GM19397 (cell line): Measurements from ENCODE around the gene COG2.
"Not testable (repeated sequence)": the region's sequence is repeated elsewhere in the genome, so short reads cannot be mapped to it uniquely, and the experiment has no call there.

Experiments used
- ATAC-seq: cut with Tn5 transposase; IDR thresholded peaks from one replicate; pipeline ENCODE4 v1.9.1; 2021; ENCODE audit warnings: mild to moderate bottlenecking, moderate library complexity; ENCODE audit not compliant: unreplicated experiment

The COG2 gene, protein sequence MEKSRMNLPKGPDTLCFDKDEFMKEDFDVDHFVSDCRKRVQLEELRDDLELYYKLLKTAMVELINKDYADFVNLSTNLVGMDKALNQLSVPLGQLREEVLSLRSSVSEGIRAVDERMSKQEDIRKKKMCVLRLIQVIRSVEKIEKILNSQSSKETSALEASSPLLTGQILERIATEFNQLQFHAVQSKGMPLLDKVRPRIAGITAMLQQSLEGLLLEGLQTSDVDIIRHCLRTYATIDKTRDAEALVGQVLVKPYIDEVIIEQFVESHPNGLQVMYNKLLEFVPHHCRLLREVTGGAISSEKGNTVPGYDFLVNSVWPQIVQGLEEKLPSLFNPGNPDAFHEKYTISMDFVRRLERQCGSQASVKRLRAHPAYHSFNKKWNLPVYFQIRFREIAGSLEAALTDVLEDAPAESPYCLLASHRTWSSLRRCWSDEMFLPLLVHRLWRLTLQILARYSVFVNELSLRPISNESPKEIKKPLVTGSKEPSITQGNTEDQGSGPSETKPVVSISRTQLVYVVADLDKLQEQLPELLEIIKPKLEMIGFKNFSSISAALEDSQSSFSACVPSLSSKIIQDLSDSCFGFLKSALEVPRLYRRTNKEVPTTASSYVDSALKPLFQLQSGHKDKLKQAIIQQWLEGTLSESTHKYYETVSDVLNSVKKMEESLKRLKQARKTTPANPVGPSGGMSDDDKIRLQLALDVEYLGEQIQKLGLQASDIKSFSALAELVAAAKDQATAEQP

GRCh38 chr1:230642263-230642959 is at the start of gene COG2:
Gene COG2 (plus strand): TSS chr1:230642481. CDS start chr1:230642607, 126 bp downstream.
- peak; percentile 97 for ATAC-seq

DNA sequence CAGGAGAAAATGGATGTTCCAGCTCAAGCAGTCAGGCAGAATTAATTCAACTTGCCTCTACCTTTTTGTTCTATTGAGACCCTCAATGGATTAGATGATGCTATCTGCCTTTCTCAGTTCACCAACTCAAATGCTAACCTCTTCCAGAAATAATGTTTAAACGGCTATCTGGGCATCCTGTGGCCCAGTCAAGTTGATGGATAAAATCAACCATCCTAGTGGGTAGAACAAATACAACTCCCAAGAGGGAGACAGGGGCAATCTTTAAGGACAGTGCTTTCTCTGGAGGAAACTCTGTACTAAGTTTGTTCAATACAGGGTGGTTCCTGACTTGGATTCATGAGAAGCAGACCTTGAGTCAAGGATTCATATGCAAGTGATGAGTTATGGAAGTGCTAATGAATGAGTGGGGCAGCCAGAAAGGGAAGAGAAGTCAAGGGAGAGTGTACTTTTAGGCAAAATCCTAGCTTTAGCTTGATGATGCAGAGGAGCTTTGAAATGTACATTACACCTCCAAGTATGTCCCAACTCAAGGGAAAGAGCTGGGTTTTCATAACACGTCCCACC is 49.4 kb upstream of the COG2 start:
- ATAC-seq = no peak

DNA sequence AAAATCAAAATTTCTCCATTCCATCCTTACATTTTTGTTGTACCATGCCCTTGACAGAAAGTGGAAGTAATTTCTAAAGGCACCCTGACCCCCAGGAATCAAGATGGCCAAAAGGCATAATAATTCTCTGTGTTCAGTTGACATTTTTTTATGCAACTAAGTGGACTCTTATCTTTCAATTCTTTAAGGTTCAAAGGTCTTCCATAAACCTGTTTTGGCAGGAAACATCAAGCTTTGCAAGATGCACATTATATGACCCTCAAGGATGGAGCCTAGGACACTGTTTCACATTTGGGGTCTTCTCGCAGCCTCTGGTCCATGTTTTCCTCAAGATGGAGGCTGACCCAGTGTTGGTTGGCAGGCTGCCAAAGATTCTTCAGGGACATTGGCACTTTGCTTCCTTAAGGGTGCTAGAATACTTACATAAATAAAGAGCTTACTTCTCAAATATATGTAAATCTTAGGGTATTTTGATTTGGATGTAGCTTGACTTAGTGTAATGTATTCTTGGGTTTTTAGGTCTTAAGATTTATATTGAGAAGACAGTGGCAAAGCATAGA is 48.0 kb upstream of the COG2 start:
- no peak for ATAC-seq

DNA sequence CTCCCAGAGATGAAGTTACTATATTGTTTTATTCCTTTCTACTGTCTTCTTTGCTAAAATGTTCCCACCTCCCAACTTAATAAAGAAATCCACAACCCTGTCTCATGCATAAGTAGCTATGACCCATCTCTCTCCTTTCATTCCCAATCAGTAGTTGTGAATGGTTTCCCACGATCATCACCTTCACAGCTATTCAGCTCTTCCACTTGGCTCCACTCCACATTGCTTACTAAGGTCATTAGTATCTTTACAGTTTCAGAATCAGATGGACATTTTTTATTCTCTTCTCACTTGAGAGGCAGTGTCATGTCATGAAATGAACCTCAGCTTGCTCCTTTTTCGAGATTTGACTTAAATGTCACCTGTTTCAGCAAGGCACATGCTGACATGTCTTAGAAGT is 47.1 kb upstream of the COG2 start:
- no peak for ATAC-seq

DNA sequence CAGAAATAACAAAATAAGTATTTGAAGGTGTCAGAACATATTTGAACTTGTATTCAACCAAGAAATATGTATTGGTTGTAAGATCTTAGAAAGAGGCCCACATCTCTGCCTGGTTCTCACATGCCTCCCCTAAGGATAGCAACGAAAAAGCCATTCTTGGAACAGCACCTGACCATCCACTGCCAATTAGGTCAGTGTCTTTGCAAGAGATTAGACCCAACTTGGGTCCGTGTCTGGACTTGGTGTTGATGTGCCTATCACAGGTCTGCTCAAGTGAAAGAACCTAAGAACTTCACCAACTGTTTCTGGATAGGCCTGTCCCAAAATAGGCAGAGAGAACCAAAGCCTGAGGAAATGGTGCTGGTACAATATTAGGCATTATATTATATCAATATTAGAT is 46.0 kb upstream of the COG2 start:
- no peak for ATAC-seq

DNA sequence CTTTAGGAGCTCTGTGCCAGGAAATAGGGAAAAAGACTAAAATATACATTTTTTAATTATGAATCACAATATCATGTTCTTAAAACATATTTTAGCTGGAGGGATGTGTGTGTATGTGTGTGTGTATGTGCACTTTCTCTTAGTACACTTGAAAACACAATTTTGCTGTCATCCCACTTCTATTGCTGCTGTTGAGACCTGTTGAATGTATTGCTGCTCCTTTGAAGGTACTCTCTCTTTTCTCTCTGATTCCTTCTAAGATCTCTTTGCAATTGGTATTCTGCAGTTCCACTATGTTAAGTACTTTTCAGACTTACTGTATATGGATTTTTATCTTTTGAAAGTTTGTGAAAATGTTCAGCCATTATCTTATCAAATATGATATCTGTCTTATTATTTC is 43.5 kb upstream of the COG2 start:
- ATAC-seq = no peak

- no peak for ATAC-seq
Observed at GRCh38 chr1:230599926-230600656, 42.2 kb upstream of the COG2 start.

DNA sequence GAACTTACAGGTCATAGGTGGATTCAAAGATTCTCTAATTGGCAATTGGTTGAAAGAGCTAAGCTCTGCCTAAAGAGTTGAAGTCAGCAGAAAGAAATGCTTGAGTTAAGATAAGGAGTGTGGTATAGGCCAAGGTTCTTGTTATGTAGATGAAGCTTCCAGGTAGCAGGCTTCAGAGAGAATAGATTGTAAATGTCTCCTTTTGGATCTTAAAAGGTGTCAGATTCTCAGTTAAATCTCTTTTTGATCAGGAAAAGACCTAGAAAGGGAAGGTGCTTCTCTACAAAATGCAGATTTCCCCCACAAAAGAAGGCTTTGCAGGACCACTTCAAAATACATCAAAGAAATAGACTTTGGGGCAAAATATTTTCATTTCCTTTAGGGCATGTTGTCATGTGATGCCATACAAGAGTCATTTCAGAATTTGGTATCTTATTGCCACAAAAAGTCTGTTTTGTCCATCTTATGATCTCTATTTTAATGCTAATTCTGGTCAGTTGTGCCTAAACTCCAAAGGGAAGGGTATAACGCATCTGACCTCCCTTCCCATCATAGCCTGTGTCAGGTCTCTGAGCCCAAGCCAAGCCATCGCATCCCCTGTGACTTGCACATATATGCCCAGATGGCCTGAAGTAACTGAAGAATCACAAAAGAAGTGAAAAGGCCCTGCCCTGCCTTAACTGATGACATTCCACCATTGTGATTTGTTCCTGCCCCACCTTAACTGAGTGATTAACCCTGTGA is 41.5 kb upstream of the COG2 start:
- not testable (repeated sequence) for ATAC-seq

GRCh38 chr1:230609208-230609607 is 33.1 kb upstream of the COG2 start:
- ATAC-seq = no peak

DNA sequence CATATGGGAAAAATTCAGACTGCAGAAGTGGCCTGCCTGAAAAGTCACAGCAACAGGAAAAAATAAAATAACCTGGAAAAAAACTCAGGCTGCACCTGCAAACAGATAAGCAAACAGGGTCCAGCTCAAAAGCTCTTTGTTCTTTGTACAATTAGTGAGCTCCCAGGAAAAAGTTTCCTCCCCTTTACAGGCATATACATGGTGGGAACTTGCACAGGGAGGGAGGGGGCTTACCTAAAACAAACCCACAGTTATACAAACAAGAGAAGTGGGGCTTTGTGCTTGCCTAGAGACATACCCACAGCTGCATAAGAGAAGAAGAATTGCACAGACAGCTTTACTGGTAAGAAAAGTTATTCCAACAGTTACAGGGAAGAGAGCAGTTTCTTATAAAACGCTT is 31.7 kb upstream of the COG2 start:
- no peak for ATAC-seq

DNA sequence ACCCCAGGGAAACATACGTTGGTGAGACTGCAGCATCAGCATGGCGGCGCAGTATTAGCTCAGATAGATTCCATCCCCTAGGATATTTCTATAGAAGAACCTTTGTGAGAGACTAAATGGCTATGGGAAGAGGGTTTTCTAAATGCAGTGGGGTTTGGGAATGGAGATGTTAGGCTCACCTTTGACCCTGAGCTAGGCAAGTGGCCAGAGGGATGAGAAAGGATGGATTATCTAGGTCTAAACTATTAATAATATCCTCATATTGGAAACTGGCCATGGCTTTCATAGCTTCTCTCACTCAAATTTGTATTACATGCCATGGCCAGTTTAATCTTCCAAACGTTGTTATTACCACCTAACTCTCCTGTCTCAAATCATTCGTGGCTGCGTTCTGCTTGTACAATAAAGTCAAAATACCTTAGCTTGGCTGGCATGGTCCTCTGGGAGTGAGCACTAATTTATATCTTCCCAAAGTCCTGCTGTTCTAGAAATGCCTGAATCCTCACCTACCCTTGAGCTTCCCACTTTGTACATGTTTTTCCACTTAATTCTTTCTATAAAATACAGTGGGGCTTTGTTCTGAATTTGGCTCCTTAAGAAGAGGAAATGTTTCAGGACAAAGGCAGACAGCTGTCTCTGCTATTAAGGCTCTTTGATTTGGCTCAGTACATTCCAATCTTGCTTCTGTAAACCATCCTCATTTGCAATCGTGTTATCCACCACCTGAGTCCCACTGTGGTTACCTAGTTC is 31.0 kb upstream of the COG2 start:
- ATAC-seq = no peak

GRCh38 chr1:230611878-230612235 is 30.4 kb upstream of the COG2 start:
- ATAC-seq = no peak

DNA sequence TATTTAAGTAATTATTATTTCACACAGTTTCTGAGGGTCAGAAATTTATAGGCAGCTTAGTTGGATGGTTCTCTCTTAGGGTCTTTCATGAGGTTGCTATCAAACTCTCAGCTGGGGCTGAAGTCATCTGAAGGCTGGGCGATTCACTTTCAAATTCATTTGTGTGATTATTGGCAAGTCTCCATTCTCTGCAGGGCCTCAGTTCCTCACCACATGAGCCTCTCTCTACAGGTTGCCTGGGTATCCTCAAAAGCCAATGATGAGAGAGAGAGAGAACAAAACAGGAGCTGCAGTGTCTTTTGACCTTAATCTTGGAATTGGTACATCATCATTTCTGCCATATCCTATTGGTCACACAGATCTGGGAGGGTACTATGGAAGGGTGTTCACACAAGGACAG is 29.6 kb upstream of the COG2 start:
- no peak for ATAC-seq

GRCh38 chr1:230614121-230614520 is 28.2 kb upstream of the COG2 start:
- no peak for ATAC-seq

DNA sequence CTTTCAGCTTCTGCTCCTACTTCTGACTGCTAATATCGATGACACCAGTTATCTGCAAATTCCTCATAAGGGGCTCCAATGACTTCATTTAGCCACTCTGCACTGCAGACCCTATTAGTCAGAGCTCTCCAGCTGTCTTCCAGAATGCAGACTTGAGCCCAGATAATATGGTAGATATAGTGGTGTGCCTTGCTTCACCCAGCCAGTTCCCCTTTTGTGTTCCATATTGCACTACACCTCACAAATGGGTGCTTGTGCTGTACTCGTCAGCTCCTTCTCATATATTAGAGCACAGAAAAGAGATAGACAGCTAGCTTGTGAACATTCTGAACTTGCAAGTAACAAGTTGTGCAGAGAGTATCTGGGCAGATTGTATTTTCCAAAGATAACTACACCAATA is 23.7 kb upstream of the COG2 start:
- no peak for ATAC-seq

GRCh38 chr1:230620649-230621323 is 21.5 kb upstream of the COG2 start:
- ATAC-seq = no peak

DNA sequence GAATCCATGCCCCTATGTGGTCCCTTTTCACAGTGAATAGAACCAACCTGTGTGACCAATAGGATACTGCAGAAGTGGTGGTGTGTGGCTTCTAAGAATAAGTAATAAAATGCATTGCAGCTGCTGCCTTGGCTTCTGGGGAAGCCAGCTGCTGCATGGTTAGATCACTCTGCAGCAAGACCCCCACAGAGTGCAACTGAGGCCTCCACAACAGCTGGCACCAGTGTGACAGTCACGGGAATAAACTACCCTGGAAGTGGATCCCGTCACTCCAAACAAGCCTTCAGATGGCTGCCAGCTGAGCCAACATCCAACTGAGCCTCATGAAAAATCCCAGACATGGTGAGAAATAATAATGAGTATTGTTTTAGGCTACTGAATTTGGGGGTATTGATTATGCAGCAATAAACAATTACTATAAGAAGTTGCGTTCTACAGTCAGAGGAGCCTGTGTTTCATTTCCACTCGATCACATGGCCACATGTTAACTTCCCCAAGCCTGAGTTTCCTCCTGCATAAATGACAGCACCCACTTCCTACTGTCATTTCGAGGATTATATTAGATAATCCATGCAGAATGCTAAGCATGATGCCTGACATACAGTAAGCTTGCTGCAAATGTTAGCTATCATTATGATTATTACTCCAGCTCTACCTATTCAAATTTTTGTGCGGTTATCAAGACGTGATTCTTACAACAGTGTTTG is 20.8 kb upstream of the COG2 start:
- no peak for ATAC-seq

DNA sequence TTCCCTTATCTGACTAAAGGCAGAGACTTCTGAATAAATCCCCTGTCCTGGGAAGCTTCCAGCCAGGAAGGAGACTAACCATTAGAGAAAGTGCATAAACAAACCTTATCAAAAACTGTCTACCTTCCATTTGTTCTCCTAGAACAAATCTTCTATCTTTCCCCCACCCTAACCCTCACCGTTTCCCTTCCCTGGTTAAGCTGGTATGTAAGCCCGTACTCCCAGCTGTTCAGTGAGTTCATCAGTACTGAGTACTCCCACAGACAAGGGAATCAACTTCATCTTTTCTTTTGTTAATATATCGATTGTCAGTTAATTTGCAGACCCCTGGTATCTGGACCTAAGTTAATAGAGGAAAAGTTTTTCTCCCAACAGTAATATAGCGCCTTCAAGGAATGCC is 20.1 kb upstream of the COG2 start:
- ATAC-seq = no peak
